Daoy (cell line): ENCODE results near the gene SEMA4F. TPM values are rescaled to one million over a fixed set of nuclear protein-coding genes. Genes with fewer than 3 reads are reported as not detected.
"Not testable (repeated sequence)": the region's sequence is repeated elsewhere in the genome, so short reads cannot be mapped to it uniquely, and the experiment has no call there.

Source experiments
- DNase-seq: peaks from one replicate; pipeline ENCODE4 v3.0.0-alpha.2; 2015; ENCODE audit warnings: low read depth
- total RNA-seq: library from RNA; depleted of rRNA; stranded (reverse); fragments of >200 nt; shearing (Covaris generic); gene quantifications from 2 replicates; pipeline ENCODE4 v1.2.3, GENCODE V29; 2014; rRNA removed

SEMA4F gene
- 3.4 and 4.2 TPM in 2 replicates for total RNA-seq

GRCh38 chr2:74653985-74654882 is at the start of gene SEMA4F:
Gene SEMA4F (plus strand): TSS chr2:74654247. CDS start chr2:74654377, 130 bp downstream.
- DNase-seq: peak; percentile 97

GRCh38 chr2:74606927-74607326 is 47.1 kb upstream of the SEMA4F start:
- no peak for DNase-seq

- no peak for DNase-seq
These were observed 36.9 kb upstream of the SEMA4F start for GRCh38 chr2:74617122-74617521.

GRCh38 chr2:74618410-74619083 is 35.5 kb upstream of the SEMA4F start:
- no peak for DNase-seq

GRCh38 chr2:74619651-74620297 is 34.3 kb upstream of the SEMA4F start:
- no peak for DNase-seq

GRCh38 chr2:74620671-74621070 is 33.4 kb upstream of the SEMA4F start:
- DNase-seq: no peak

- no peak for DNase-seq
These were observed 28.2 kb upstream of the SEMA4F start for GRCh38 chr2:74625658-74626425.

- DNase-seq: no peak
These were observed 25.4 kb upstream of the SEMA4F start for GRCh38 chr2:74628538-74629105.

GRCh38 chr2:74630454-74630853 is 23.6 kb upstream of the SEMA4F start:
- DNase-seq: not testable (repeated sequence)

- DNase-seq: peak; percentile 21
These were observed 21.7 kb upstream of the SEMA4F start for GRCh38 chr2:74632209-74632938.

- DNase-seq: no peak
These were observed 21.1 kb upstream of the SEMA4F start for GRCh38 chr2:74632939-74633312.

- DNase-seq: no peak
These were observed 14.5 kb upstream of the SEMA4F start for GRCh38 chr2:74639550-74639949.

GRCh38 chr2:74645344-74645743 is 8.7 kb upstream of the SEMA4F start:
- no peak for DNase-seq

- no peak for DNase-seq
These were observed 7.8 kb upstream of the SEMA4F start for GRCh38 chr2:74646201-74646600.

- no peak for DNase-seq
These were observed 7.1 kb upstream of the SEMA4F start for GRCh38 chr2:74646834-74647482.

- no peak for DNase-seq
These were observed 6.0 kb upstream of the SEMA4F start, which contains the start of gene M1AP for GRCh38 chr2:74648009-74648443. Gene M1AP (minus strand): TSS chr2:74648330. CDS start chr2:74640275, 8,055 bp downstream.

- DNase-seq: no peak
These were observed 460 bp upstream of the SEMA4F start for GRCh38 chr2:74653589-74653984.

GRCh38 chr2:74655579-74655978 is 1.5 kb downstream of the SEMA4F start:
- DNase-seq: no peak

GRCh38 chr2:74658516-74658915 is 4.5 kb downstream of the SEMA4F start:
- peak; percentile 26 for DNase-seq

GRCh38 chr2:74659462-74659861 is 5.4 kb downstream of the SEMA4F start:
- DNase-seq: no peak
